IMR-90 (cell line): ENCODE results near the gene CDA. TPM values are rescaled to one million over a fixed set of nuclear protein-coding genes. Genes with fewer than 3 reads are reported as not detected.

Experiments used
- ATAC-seq: fragments of 200-7000 bp; cut with Tn5 transposase; 2 replicates; pipeline ENCODE4 v1.9.1; 2020; ENCODE audit warnings: low read depth, mild to moderate bottlenecking, moderate library complexity
- BruUV-seq: library from RNA; stranded (reverse); fragments of 400-500 nt; replicated peaks from 2 replicates; lab custom pipeline; 2021; lab: Mats Ljungman, UMichigan
- CTCF ChIA-PET: fragments of 300-600 bp; formaldehyde crosslinking; extraction: SDS; loops from one replicate; lab custom pipeline; 2021; ENCODE audit warnings: antibody characterized with exemption; lab: Yijun Ruan, JAX
- POLR2A ChIA-PET: fragments of 300-600 bp; sonication (Branson Sonifier 250); formaldehyde crosslinking; loops from one replicate; lab custom pipeline; 2022; ENCODE audit warnings: antibody characterized with exemption; ENCODE audit not compliant: unreplicated experiment; lab: Charles Lee
- DNase-seq: peaks from one replicate; pipeline ENCODE4 v3.0.0; 2013
- H2AFZ ChIP-seq: replicated peaks from 2 replicates; pipeline ENCODE3; 2013; ENCODE audit warnings: low read length, mild to moderate bottlenecking; ENCODE audit not compliant: poor library complexity
- H2AK5ac ChIP-seq: 2 replicates; pipeline ENCODE4 v1.6.1; 2013; ENCODE audit warnings: low read depth, low read length, inconsistent platforms
- H2AK9ac ChIP-seq: replicated peaks from 2 replicates; pipeline ENCODE3; 2013; ENCODE audit warnings: mild to moderate bottlenecking, low read depth, low read length, moderate library complexity; ENCODE audit not compliant: poor library complexity
- H2BK120ac ChIP-seq: 2 replicates; pipeline ENCODE4 v1.6.1; 2013; ENCODE audit warnings: low read depth, low read length, inconsistent platforms
- H2BK15ac ChIP-seq: 3 replicates; pipeline ENCODE4 v1.6.1; 2013; ENCODE audit warnings: low read depth, low read length, inconsistent platforms
- H2BK20ac ChIP-seq: 2 replicates; pipeline ENCODE4 v1.6.1; 2013; ENCODE audit warnings: low read depth, mild to moderate bottlenecking, inconsistent platforms, low read length, moderate library complexity
- H2BK5ac ChIP-seq: 2 replicates; pipeline ENCODE4 v1.6.1; 2013; ENCODE audit warnings: mild to moderate bottlenecking, low read depth, low read length, inconsistent platforms; ENCODE audit not compliant: poor library complexity, severe bottlenecking
- H3K14ac ChIP-seq: replicated peaks from 2 replicates; pipeline ENCODE4 v1.6.1; 2013; ENCODE audit warnings: low read depth, low read length, inconsistent platforms
- H3K18ac ChIP-seq: 2 replicates; pipeline ENCODE4 v1.6.1; 2013; ENCODE audit warnings: low read depth, low read length, control low read depth
- H3K23ac ChIP-seq: 2 replicates; pipeline ENCODE4 v1.6.1; 2013; ENCODE audit warnings: low read depth, low read length, inconsistent platforms
- H3K27ac ChIP-seq: 2 replicates; pipeline ENCODE4 v1.5.1; 2013; ENCODE audit warnings: mild to moderate bottlenecking, control low read depth, low read length; ENCODE audit not compliant: insufficient read depth
- H3K27me3 ChIP-seq: 2 replicates; pipeline ENCODE4 v1.6.1; 2013; ENCODE audit warnings: low read length; ENCODE audit not compliant: control insufficient read depth, insufficient read depth
- H3K36me3 ChIP-seq: 2 replicates; pipeline ENCODE4 v1.6.1; 2013; ENCODE audit warnings: low read length, mixed read lengths; ENCODE audit not compliant: control insufficient read depth, insufficient read depth
- H3K4ac ChIP-seq: 2 replicates; pipeline ENCODE4 v1.6.1; 2013; ENCODE audit warnings: low read depth, low read length, inconsistent platforms
- H3K4me1 ChIP-seq: 2 replicates; pipeline ENCODE4 v1.6.1; 2013; ENCODE audit warnings: low read length, mixed read lengths; ENCODE audit not compliant: control insufficient read depth, insufficient read depth
- H3K4me2 ChIP-seq: 2 replicates; pipeline ENCODE4 v1.6.1; 2013; ENCODE audit warnings: low read depth, mild to moderate bottlenecking, control low read depth, low read length, moderate library complexity
- H3K4me3 ChIP-seq: 2 replicates; pipeline ENCODE4 v1.5.1; 2013; ENCODE audit warnings: low read depth, mild to moderate bottlenecking, control low read depth, low read length, moderate library complexity; ENCODE audit not compliant: insufficient read depth
- H3K56ac ChIP-seq: 2 replicates; pipeline ENCODE4 v1.6.1; 2013; ENCODE audit warnings: low read length, inconsistent platforms; ENCODE audit not compliant: insufficient read depth; ENCODE audit errors: extremely low read depth
- H3K79me1 ChIP-seq, 2 experiments: 2 replicates each; pipeline ENCODE4 v1.6.1; 2013; ENCODE audit warnings: low read length in 2 of 2, inconsistent platforms in 1 of 2, low read depth in 1 of 2
- H3K9ac ChIP-seq: 2 replicates; pipeline ENCODE4 v1.6.1; 2013; ENCODE audit warnings: low read depth, low read length, control low read depth
- H3K9me1 ChIP-seq: 2 replicates; pipeline ENCODE4 v1.6.1; 2013; ENCODE audit warnings: low read length, inconsistent platforms; ENCODE audit not compliant: insufficient read depth
- H3K9me3 ChIP-seq: 2 replicates; pipeline ENCODE4 v1.6.1; 2013; ENCODE audit warnings: low read length; ENCODE audit not compliant: control insufficient read depth, insufficient read depth
- H4K20me1 ChIP-seq: 2 replicates; pipeline ENCODE4 v1.6.1; 2013; ENCODE audit warnings: low read length, inconsistent platforms; ENCODE audit not compliant: insufficient read depth
- H4K5ac ChIP-seq: 2 replicates; pipeline ENCODE4 v1.6.1; 2013; ENCODE audit warnings: mild to moderate bottlenecking, low read depth, low read length, control low read depth
- H4K8ac ChIP-seq, 2 experiments: 2 replicates each; pipeline ENCODE4 v1.6.1; 2013; ENCODE audit warnings: low read depth in 2 of 2, low read length in 2 of 2, control low read depth in 1 of 2, inconsistent platforms in 1 of 2
- H4K91ac ChIP-seq: 2 replicates; pipeline ENCODE4 v1.6.1; 2013; ENCODE audit warnings: low read depth, low read length, inconsistent platforms; ENCODE audit not compliant: insufficient read depth
- BHLHE40 ChIP-seq: fragments of 150-350 bp; IDR thresholded peaks from 2 replicates; pipeline ENCODE4 v1.6.1; 2016; ENCODE audit warnings: mild to moderate bottlenecking, low read depth, low read length
- CEBPB ChIP-seq: IDR thresholded peaks from 2 replicates; pipeline ENCODE4 v1.6.1; 2012; ENCODE audit warnings: low read depth, low read length, improper control_type of control experiment
- CHD1 ChIP-seq: IDR thresholded peaks from 2 replicates; pipeline ENCODE4 v1.6.1; 2012; ENCODE audit warnings: low read depth, low read length, improper control_type of control experiment
- FOS ChIP-seq: fragments of 150-350 bp; IDR thresholded peaks from 2 replicates; pipeline ENCODE4 v1.6.1; 2016; ENCODE audit warnings: low read depth, low read length
- MAFK ChIP-seq: IDR thresholded peaks from 2 replicates; pipeline ENCODE4 v1.6.1; 2012; ENCODE audit warnings: low read depth, low read length, improper control_type of control experiment
- MAZ ChIP-seq: IDR thresholded peaks from 2 replicates; pipeline ENCODE4 v1.6.1; 2012; ENCODE audit warnings: low read depth, mild to moderate bottlenecking, low read length, improper control_type of control experiment, moderate library complexity, borderline replicate concordance
- MXI1 ChIP-seq: IDR thresholded peaks from 2 replicates; pipeline ENCODE4 v1.6.1; 2012; ENCODE audit warnings: low read depth, mild to moderate bottlenecking, low read length, moderate library complexity, borderline replicate concordance
- NFE2L2 ChIP-seq: fragments of 150-350 bp; IDR thresholded peaks from 2 replicates; pipeline ENCODE4 v1.6.1; 2016; ENCODE audit warnings: low read depth, mild to moderate bottlenecking, low read length
- POLR2A ChIP-seq: IDR thresholded peaks from 2 replicates; pipeline ENCODE4 v1.6.1; 2012; ENCODE audit warnings: mild to moderate bottlenecking, low read depth, low read length
- RAD21 ChIP-seq: IDR thresholded peaks from 2 replicates; pipeline ENCODE4 v1.6.1; 2012; ENCODE audit warnings: low read length, improper control_type of control experiment
- RCOR1 ChIP-seq: IDR thresholded peaks from 2 replicates; pipeline ENCODE4 v1.6.1; 2012; ENCODE audit warnings: mild to moderate bottlenecking, low read length, improper control_type of control experiment; ENCODE audit not compliant: insufficient replicate concordance
- RFX5 ChIP-seq: IDR thresholded peaks from 2 replicates; pipeline ENCODE4 v1.8.0; 2012; ENCODE audit warnings: low read depth, mild to moderate bottlenecking, low read length, moderate library complexity
- SMC3 ChIP-seq: fragments of 150-350 bp; IDR thresholded peaks from 2 replicates; pipeline ENCODE4 v1.6.1; 2016; ENCODE audit warnings: low read depth, mild to moderate bottlenecking, antibody characterized with exemption, low read length, moderate library complexity
- WGBS, 2 experiments: methylation state at CpG; one replicate each; pipeline versions ENCODE4 v1.1.5 to v1.1.7; 2013; ENCODE audit warnings: missing lambda C conversion rate in 2 of 2; ENCODE audit not compliant: insufficient read length in 1 of 2; ENCODE audit errors: extremely low coverage in 2 of 2; 5-methylcytosine and 5-hydroxymethylcytosine counted together
- dilution Hi-C: fragments of 300-500 bp; cut with HindIII; formaldehyde crosslinking; loops from one replicate; pipeline ENCODE4 v1.14.3; 2018; ENCODE audit warnings: low sequenced_read_pairs; ENCODE audit not compliant: unreplicated experiment
- in situ Hi-C: fragments of 300-500 bp; cut with MboI; formaldehyde crosslinking; loops from 3 replicates; pipeline ENCODE4 v1.14.3; 2019; ENCODE audit warnings: low sequenced_read_pairs, inconsistent platforms, mixed read lengths
- intact Hi-C: fragments of 100-400 bp; cut with micrococcal nuclease; formaldehyde crosslinking; loops from 2 replicates; pipeline ENCODE4 v1.10.0; 2022
- polyA plus RNA-seq, 3 experiments: library from polyadenylated mRNA; depleted of rRNA; stranded (reverse); fragments of >200 nt; gene quantifications; 2 replicates each; pipeline ENCODE4 v1.2.3, GENCODE V29; 2012; ENCODE audit warnings: low replicate concordance in 1 of 3
- total RNA-seq: library from RNA; depleted of rRNA; stranded (reverse); fragments of >200 nt; gene quantifications from 2 replicates; pipeline ENCODE4 v1.2.3, GENCODE V29; 2012
- TF ChIP-seq, protein P1 (sequence below): fragments of 150-350 bp; IDR thresholded peaks from 2 replicates; pipeline ENCODE4 v1.6.1; 2017; ENCODE audit warnings: mild to moderate bottlenecking, antibody characterized with exemption, low read length, low read depth
- TF ChIP-seq, protein P2 (sequence below): fragments of 150-350 bp; IDR thresholded peaks from 2 replicates; pipeline ENCODE4 v1.6.1; 2016; ENCODE audit warnings: low read depth, mild to moderate bottlenecking, low read length, moderate library complexity, borderline replicate concordance
- TF ChIP-seq, protein P3 (sequence below): conservative IDR thresholded peaks from 2 replicates; pipeline ENCODE4 v1.5.1; 2012; ENCODE audit warnings: mild to moderate bottlenecking, low read depth, low read length, improper control_type of control experiment

CDA gene
- total and polyA plus RNA-seq, 2 of the 4 experiments (the other 2 are of a cell fraction), result 0.90 to 9.4 TPM

DNA sequence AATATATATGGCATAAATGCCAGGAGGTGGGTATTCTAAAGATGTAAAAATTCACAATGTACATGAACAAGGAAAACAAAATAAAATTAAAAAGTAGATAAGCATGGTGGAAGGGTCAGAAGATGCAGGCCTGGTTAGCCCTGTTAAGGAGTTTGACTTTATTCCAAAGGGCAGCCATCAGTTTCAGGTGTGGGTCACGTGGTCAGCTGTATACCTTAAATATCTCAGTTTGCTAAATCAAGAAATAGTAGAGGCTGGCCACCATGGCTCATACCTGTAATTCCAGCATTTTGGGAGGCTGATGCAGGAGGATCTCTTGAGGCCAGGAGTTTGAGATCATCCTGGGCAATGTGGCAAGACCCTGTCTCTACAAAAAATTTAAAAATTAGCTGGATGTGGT, 35.8 kb downstream of the CDA start:
- no peak overlapping the region for H2BK20ac ChIP-seq
- H4K5ac ChIP-seq, result no peak overlapping the region
- dilution Hi-C loops, result no loop called here

More for the DNA sequence above, 35.8 kb downstream of the CDA start:
- H3K79me1 ChIP-seq, result no peaks in the 10 kb centered on the region
- no peaks in the 10 kb centered on the region for H4K20me1 ChIP-seq
- ChIA-PET CTCF (no interaction called here), POLR2A (no interaction called here)
- no peak overlapping the region for H3K18ac ChIP-seq
- no TSS peak for BruUV-seq
- H3K4me3 ChIP-seq, result no peak overlapping the region
- ATAC-seq, result no peak
- no peak overlapping the region for H2AK5ac ChIP-seq
- no peak overlapping the region for H3K4me2 ChIP-seq
- intact Hi-C loops, result no loop called here
- H3K4ac ChIP-seq, result no peak overlapping the region
- H2BK15ac ChIP-seq, result no peak overlapping the region
- H2AK9ac ChIP-seq, result no peak overlapping the region
- H4K91ac ChIP-seq, result no peak overlapping the region
- no peak overlapping the region for H2AFZ ChIP-seq
- peaks cover 3% of the 10 kb centered on the region for H3K27me3 ChIP-seq
- no peaks in the 10 kb centered on the region for H3K4me1 ChIP-seq
- no peak overlapping the region for H3K14ac ChIP-seq
- H3K23ac ChIP-seq, result no peak overlapping the region
- H4K8ac ChIP-seq, result no peak overlapping the region
- TF ChIP-seq MAZ (no peak), SMC3 (no peak), BHLHE40 (no peak), RFX5 (no peak), POLR2A (no peak), MAFK (no peak), CHD1 (no peak), RAD21 (no peak), NFE2L2 (no peak), MXI1 (no peak), RCOR1 (no peak), FOS (no peak), CEBPB (no peak)
- TF ChIP-seq, protein P1, sequence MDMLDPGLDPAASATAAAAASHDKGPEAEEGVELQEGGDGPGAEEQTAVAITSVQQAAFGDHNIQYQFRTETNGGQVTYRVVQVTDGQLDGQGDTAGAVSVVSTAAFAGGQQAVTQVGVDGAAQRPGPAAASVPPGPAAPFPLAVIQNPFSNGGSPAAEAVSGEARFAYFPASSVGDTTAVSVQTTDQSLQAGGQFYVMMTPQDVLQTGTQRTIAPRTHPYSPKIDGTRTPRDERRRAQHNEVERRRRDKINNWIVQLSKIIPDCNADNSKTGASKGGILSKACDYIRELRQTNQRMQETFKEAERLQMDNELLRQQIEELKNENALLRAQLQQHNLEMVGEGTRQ, result no peak
- TF ChIP-seq, protein P2, sequence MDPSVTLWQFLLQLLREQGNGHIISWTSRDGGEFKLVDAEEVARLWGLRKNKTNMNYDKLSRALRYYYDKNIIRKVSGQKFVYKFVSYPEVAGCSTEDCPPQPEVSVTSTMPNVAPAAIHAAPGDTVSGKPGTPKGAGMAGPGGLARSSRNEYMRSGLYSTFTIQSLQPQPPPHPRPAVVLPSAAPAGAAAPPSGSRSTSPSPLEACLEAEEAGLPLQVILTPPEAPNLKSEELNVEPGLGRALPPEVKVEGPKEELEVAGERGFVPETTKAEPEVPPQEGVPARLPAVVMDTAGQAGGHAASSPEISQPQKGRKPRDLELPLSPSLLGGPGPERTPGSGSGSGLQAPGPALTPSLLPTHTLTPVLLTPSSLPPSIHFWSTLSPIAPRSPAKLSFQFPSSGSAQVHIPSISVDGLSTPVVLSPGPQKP, result no peak
- TF ChIP-seq, protein P3, sequence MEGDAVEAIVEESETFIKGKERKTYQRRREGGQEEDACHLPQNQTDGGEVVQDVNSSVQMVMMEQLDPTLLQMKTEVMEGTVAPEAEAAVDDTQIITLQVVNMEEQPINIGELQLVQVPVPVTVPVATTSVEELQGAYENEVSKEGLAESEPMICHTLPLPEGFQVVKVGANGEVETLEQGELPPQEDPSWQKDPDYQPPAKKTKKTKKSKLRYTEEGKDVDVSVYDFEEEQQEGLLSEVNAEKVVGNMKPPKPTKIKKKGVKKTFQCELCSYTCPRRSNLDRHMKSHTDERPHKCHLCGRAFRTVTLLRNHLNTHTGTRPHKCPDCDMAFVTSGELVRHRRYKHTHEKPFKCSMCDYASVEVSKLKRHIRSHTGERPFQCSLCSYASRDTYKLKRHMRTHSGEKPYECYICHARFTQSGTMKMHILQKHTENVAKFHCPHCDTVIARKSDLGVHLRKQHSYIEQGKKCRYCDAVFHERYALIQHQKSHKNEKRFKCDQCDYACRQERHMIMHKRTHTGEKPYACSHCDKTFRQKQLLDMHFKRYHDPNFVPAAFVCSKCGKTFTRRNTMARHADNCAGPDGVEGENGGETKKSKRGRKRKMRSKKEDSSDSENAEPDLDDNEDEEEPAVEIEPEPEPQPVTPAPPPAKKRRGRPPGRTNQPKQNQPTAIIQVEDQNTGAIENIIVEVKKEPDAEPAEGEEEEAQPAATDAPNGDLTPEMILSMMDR, result no peak
- H3K36me3 ChIP-seq, result no peaks in the 10 kb centered on the region
- no peaks in the 10 kb centered on the region for H3K9me1 ChIP-seq
- no peak overlapping the region for H2BK120ac ChIP-seq
- no peak overlapping the region for H2BK5ac ChIP-seq
- no CpG with 5 or more reads among the region's 1 CpG for WGBS, 2 experiments
- 0 out of 2 replicates have a peak, but pooled peaks cover 2% of the 10 kb centered on the region for H3K9me3 ChIP-seq
- H3K9ac ChIP-seq, result no peak overlapping the region
- H3K56ac ChIP-seq, result no peak overlapping the region
- in situ Hi-C loops, result loop anchor here (25.0 kb wide), 1 partner anchor 412 kb away; no protein-coding TSS in a partner anchor
- DNase-seq, result no peak
- H3K27ac ChIP-seq, result no peak overlapping the region
